ENCODE results near the gene SKAP2. TPM values are rescaled to one million over a fixed set of nuclear protein-coding genes. Genes with fewer than 3 reads are reported as not detected.

Gene SKAP2
- total RNA-seq, 1 experiment from 2014 or later = 66.8 TPM

- Histone ChIP-seq H3K27me3 (ENCODE audit: control insufficient read depth, insufficient read depth, low read length) (no peaks in the 10 kb centered on the region), H3K4me1 (ENCODE audit: control insufficient read depth, insufficient read depth, low read length) (no peaks in the 10 kb centered on the region), H3K36me3 (ENCODE audit: control insufficient read depth, insufficient read depth, low read length) (no peaks in the 10 kb centered on the region), H3K27ac (ENCODE audit: low read length) (no peak overlapping the region), H3K4me3 (ENCODE audit: low read depth in 2 of 2, low read length in 2 of 2) (no peak overlapping the region), H3K9me3 (ENCODE audit: control insufficient read depth, insufficient read depth, low read depth, low read length) (no peaks in the 10 kb centered on the region)
- DNase-seq (ENCODE audit: low read depth, low spot score) (no peak), ATAC-seq (no peak)
- BruUV-seq (replicated peaks) = no TSS peak
- intact Hi-C loops (cut with micrococcal nuclease; ENCODE audit: unreplicated experiment) (no loop called here), in situ Hi-C loops (cut with HindIII; ENCODE audit: low pct_unique_long_range_greater_than_20kb, low sequenced_read_pairs) (no loop called here)
- ChIA-PET POLR2A (interaction anchor here (0.5 kb wide), 1 partner anchor 280 kb away, joined by 4 read pairs; no protein-coding TSS in a partner anchor), CTCF (interaction anchor here (1.1 kb wide), 1 partner anchor 70 kb away, joined by 3 read pairs; no protein-coding TSS in a partner anchor)
- TF ChIP-seq CTCF (IDR thresholded peaks at IDR 0.05) = no peak
- TF ChIP-seq POLR2AphosphoS5 (IDR thresholded peaks at IDR 0.05; ENCODE audit: low read depth, low read length) = no peak
- no peak for TF ChIP-seq TCF7L2 (IDR thresholded peaks at IDR 0.05; ENCODE audit: low read depth, low read length)
- no peak for TF ChIP-seq REST (IDR thresholded peaks at IDR 0.05; ENCODE audit: insufficient read depth in 1 of 2, low read depth in 2 of 2, low read length in 1 of 2)
- TF ChIP-seq SIN3A (IDR thresholded peaks at IDR 0.05; ENCODE audit: borderline replicate concordance, insufficient read depth, low read depth, low read length) = no peak
These were observed 80.3 kb downstream of the SKAP2 start for GRCh38 chr7:26784118-26784517.

DNA sequence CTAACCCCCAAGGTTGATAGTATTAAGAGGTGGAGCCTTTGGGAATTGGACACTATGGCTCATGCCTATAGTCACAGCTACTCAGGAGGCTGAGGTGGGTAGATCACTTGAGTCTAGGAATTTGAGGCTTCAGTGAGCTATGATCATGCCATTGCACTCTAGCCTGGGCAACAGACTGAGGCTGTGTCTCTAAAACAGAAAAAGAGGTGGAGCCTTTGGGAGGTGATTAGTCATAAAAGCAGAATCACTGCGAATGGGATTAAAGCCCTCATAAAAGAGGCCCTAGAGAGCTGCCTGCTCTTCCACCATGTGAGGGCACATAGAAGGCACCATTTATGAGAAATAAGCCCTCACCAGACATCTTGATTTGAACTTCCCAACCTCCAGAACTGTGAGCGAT, 81.9 kb downstream of the SKAP2 start:
- Histone ChIP-seq H3K27ac (ENCODE audit: low read length) (no peak overlapping the region), H3K36me3 (ENCODE audit: control insufficient read depth, insufficient read depth, low read length) (no peaks in the 10 kb centered on the region), H3K27me3 (ENCODE audit: control insufficient read depth, insufficient read depth, low read length) (no peaks in the 10 kb centered on the region), H3K4me3 (ENCODE audit: low read depth in 2 of 2, low read length in 2 of 2) (no peak overlapping the region), H3K4me1 (ENCODE audit: control insufficient read depth, insufficient read depth, low read length) (no peaks in the 10 kb centered on the region), H3K9me3 (ENCODE audit: control insufficient read depth, insufficient read depth, low read depth, low read length) (no peaks in the 10 kb centered on the region)
- intact Hi-C loops (cut with micrococcal nuclease; ENCODE audit: unreplicated experiment) (no loop called here), in situ Hi-C loops (cut with HindIII; ENCODE audit: low pct_unique_long_range_greater_than_20kb, low sequenced_read_pairs) (no loop called here)
- ATAC-seq (no peak), DNase-seq (ENCODE audit: low read depth, low spot score) (no peak)
- no TSS peak for BruUV-seq (replicated peaks)
- POLR2A ChIA-PET = no interaction called here
- no peak for TF ChIP-seq CTCF (IDR thresholded peaks at IDR 0.05)
- TF ChIP-seq REST (IDR thresholded peaks at IDR 0.05; ENCODE audit: insufficient read depth in 1 of 2, low read depth in 2 of 2, low read length in 1 of 2) = no peak
- TF ChIP-seq SIN3A (IDR thresholded peaks at IDR 0.05; ENCODE audit: borderline replicate concordance, insufficient read depth, low read depth, low read length) = no peak
- TF ChIP-seq POLR2AphosphoS5 (IDR thresholded peaks at IDR 0.05; ENCODE audit: low read depth, low read length) = no peak
- no peak for TF ChIP-seq TCF7L2 (IDR thresholded peaks at IDR 0.05; ENCODE audit: low read depth, low read length)
- CTCF ChIA-PET = no interaction called here

Data from Panc1 (cell line).